SK-N-SH treated with all-trans-retinoic acid at 6 μM for 48 hours (cell line): ENCODE results near the gene WHRN.

Source experiments
- BACH2 ChIP-seq: fragments of 250-450 bp; sonication (Bioruptor Pico); IDR thresholded peaks from 2 replicates; pipeline ENCODE4 v1.9.0; 2021; ENCODE audit warnings: mild to moderate bottlenecking, borderline replicate concordance
- CREB5 ChIP-seq: fragments of 250-450 bp; sonication (Bioruptor Pico); IDR thresholded peaks from 2 replicates; pipeline ENCODE4 v1.5.1; 2020; ENCODE audit warnings: low read depth, mild to moderate bottlenecking, moderate library complexity
- SNAI2 ChIP-seq: fragments of 250-450 bp; sonication (Bioruptor Pico); IDR thresholded peaks from 2 replicates; pipeline ENCODE4 v1.5.0; 2020; ENCODE audit warnings: mild to moderate bottlenecking, moderate library complexity

- TF ChIP-seq BACH2 (CRISPR knock-in tag) (no peak), CREB5 (CRISPR knock-in tag) (no peak), SNAI2 (CRISPR knock-in tag) (no peak)
Measured at GRCh38 chr9:114397219-114397847, 107.9 kb downstream of the WHRN start.
